Heart right ventricle (tissue), 16 donors: ENCODE measurements around the gene AP1S3. TPM values are rescaled to one million over a fixed set of nuclear protein-coding genes. Genes with fewer than 3 reads are reported as not detected.
"Not testable (repeated sequence)": the region's sequence is repeated elsewhere in the genome, so short reads cannot be mapped to it uniquely, and the experiment has no call there.

Source experiments
- ATAC-seq, 8 donors: fragments of 200-7000 bp; cut with Tn5 transposase; one replicate each; pipeline ENCODE4 v1.9.1; 2020; ENCODE audit warnings: mild to moderate bottlenecking in 8 of 8, moderate library complexity in 8 of 8, moderate number of reproducible peaks in 1 of 8
- DNase-seq, 2 donors: peaks; one replicate each; pipeline ENCODE4 v3.0.0-alpha.2; 2020
- H3K27ac ChIP-seq, 10 donors: fragments of 200-600 bp; sonication (generic) in 2 of 10; one replicate each; pipeline versions ENCODE4 v1.5.0 to v1.8.0; 2020 to 2022; ENCODE audit warnings: mild to moderate bottlenecking in 3 of 10
- H3K27me3 ChIP-seq, 7 donors: fragments of 200-600 bp; one replicate each; pipeline ENCODE4 v1.8.0; 2021 to 2022; ENCODE audit warnings: mild to moderate bottlenecking in 2 of 7
- H3K36me3 ChIP-seq, 9 donors: fragments of 200-600 bp; sonication (generic) in 1 of 9; one replicate each; pipeline versions ENCODE4 v1.5.0 to v1.8.0; 2020 to 2022; ENCODE audit warnings: mild to moderate bottlenecking in 2 of 9
- H3K4me1 ChIP-seq, 9 donors: fragments of 200-600 bp; sonication (generic) in 1 of 9; one replicate each; pipeline versions ENCODE4 v1.5.0 to v1.8.0; 2020 to 2022; ENCODE audit warnings: mild to moderate bottlenecking in 4 of 9
- H3K4me3 ChIP-seq, 10 donors: fragments of 200-600 bp; sonication (generic) in 2 of 10; one replicate each; pipeline versions ENCODE4 v1.5.0 to v1.8.0; 2020 to 2022; ENCODE audit warnings: mild to moderate bottlenecking in 7 of 10, moderate library complexity in 2 of 10
- H3K9me3 ChIP-seq, 11 donors: fragments of 200-600 bp in 10 of 11; sonication (generic) in 2 of 11; one replicate each; pipeline versions ENCODE4 v1.5.0 to v1.8.0; 2013 to 2022; ENCODE audit warnings: mild to moderate bottlenecking in 2 of 11, control low read depth in 1 of 11, moderate library complexity in 1 of 11
- CTCF ChIP-seq, 9 donors: fragments of 200-600 bp; sonication (generic) in 2 of 9; IDR thresholded peaks; one replicate each; pipeline versions ENCODE4 v1.5.0 to v1.8.0; 2021 to 2022; ENCODE audit warnings: antibody characterized with exemption in 9 of 9, mild to moderate bottlenecking in 5 of 9, moderate library complexity in 1 of 9
- WGBS, 2 donors: extraction: QIAGEN DNeasy Blood & Tissue Kit; methylation state at CpG; one replicate each; pipeline ENCODE4 v1.1.7; 2013; ENCODE audit warnings: inconsistent platforms in 1 of 2; 5-methylcytosine and 5-hydroxymethylcytosine counted together
- intact Hi-C, 10 donors: fragments of 100-400 bp; cut with DNase I; formaldehyde crosslinking; loops; one replicate each; pipeline versions ENCODE4 v1.11.1 to v1.14.2; 2022
- polyA plus RNA-seq, 2 donors: library from polyadenylated mRNA; stranded (reverse); fragments of 200-250 nt; gene quantifications; one replicate each; pipeline ENCODE4 v1.2.3, GENCODE V29; 2013
- total RNA-seq, 10 donors: library from RNA; stranded (reverse); fragmentation: NEBNext Ultra II Directional in 3 of 10; extraction: Animal tissue kit (Norgen Biotek cat#: 25700) in 3 of 10; gene quantifications; one replicate each; pipeline versions ENCODE4 v1.2.1 to v1.2.4, GENCODE V29; 2021 to 2023
- donor health status: Arrhythmogenic right ventricular cardiomyopathy.
- donor health status: ischemic (EF 13 %, LVEDD 7.1; RV severe dilation, severe dysfunction).
- donor health status: healthy with polysubstance abuse.
- donor health status: DM: no; HTN: yes; CAD: no.
- donor health status: DM: no; HTN: no; CAD: no.
- donor health status: ischemic (EF 25% LVEDD 6.9; RV normal size, moderate dysfunction).
- donor health status: ischemic (EF 25% LVEDD 5.7; RV mildly dilated, moderate dysfunction).
- donor health status: healthy.
- donor health status: DM: yes; HTN: yes; CAD: no.
- donor health status: Ischemic cardiomyopathy.
- donor health status: ischemic (EF 35%, LVEDD 5.7; RV mildly dilated, moderate dysfunction).
- donor health status: nonischemic (EF 11% LVEDD 7.7; RV severe dilation, severe dysfunction).
- donor health status: DM: yes; HTN: yes; CAD: no.
- donor health status: PGD.
- donor health status: ischemic (EF 29% LVEDD 5.4; RV normal size, mild dysfunction).
- donor health status: nonischemic (EF 23%, LVEDD 6.1; RV moderate dilation, normal function).

Gene AP1S3
- total and polyA plus RNA-seq, 12 donors = 0.12 to 0.85 (median 0.37) TPM; not detected in 4

- TF ChIP-seq CTCF (IDR thresholded peaks at IDR 0.05) = no peak
- Histone ChIP-seq H3K9me3 (peaks cover 0 to 22% (median 0%) of the 10 kb centered on the region in 11 donors), H3K36me3 (no peaks in the 10 kb centered on the region), H3K4me3 (no peak overlapping the region), H3K4me1 (no peaks in the 10 kb centered on the region), H3K27ac (no peak overlapping the region), H3K27me3 (no peaks in the 10 kb centered on the region)
- DNase-seq = no peak
- ATAC-seq = no peak
- intact Hi-C loops = no loop called here
These were observed 48.6 kb downstream of the AP1S3 start for GRCh38 chr2:223788826-223789225.

- intact Hi-C loops, ATAC-seq, H3K27ac ChIP-seq, H3K36me3 ChIP-seq, H3K4me3 ChIP-seq, DNase-seq, H3K27me3 ChIP-seq, H3K4me1 ChIP-seq: not testable (repeated sequence)
- WGBS, 2 donors = 96% methylated on average over 10 of the region's 10 CpGs
- H3K9me3 ChIP-seq = peaks cover 0 to 18% (median 0%) of the 10 kb centered on the region in 11 donors
These were observed 49.3 kb downstream of the AP1S3 start for GRCh38 chr2:223788106-223788505.

- Histone ChIP-seq H3K9me3 (peaks cover 0 to 11% (median 0%) of the 10 kb centered on the region in 11 donors), H3K27me3 (no peaks in the 10 kb centered on the region), H3K36me3 (no peaks in the 10 kb centered on the region), H3K4me1 (no peaks in the 10 kb centered on the region), H3K4me3 (no peak overlapping the region), H3K27ac (no peak overlapping the region)
- intact Hi-C loops = no loop called here
- WGBS, 2 donors = 92 to 94% methylated on average over 2 of the region's 2 CpGs
- DNase-seq = no peak
- no peak for ATAC-seq
- TF ChIP-seq CTCF (IDR thresholded peaks at IDR 0.05) = no peak
These were observed 50.0 kb downstream of the AP1S3 start for GRCh38 chr2:223787358-223787757.

- Histone ChIP-seq H3K27me3 (no peaks in the 10 kb centered on the region), H3K36me3 (no peaks in the 10 kb centered on the region), H3K9me3 (peaks cover 0 to 7% (median 0%) of the 10 kb centered on the region in 11 donors), H3K27ac (no peak overlapping the region), H3K4me3 (no peak overlapping the region), H3K4me1 (no peaks in the 10 kb centered on the region)
- intact Hi-C loops = no loop called here
- TF ChIP-seq CTCF (IDR thresholded peaks at IDR 0.05) = no peak
- no peak for DNase-seq
- ATAC-seq = no peak
- 91 to 96% methylated on average over 4 of the region's 4 CpGs for WGBS, 2 donors
These were observed 50.4 kb downstream of the AP1S3 start for GRCh38 chr2:223786943-223787342.

GRCh38 chr2:223786236-223786635 is 51.1 kb downstream of the AP1S3 start:
- no peaks in the 10 kb centered on the region for H3K36me3 ChIP-seq
- DNase-seq (no peak), ATAC-seq (no peak)
- no peaks in the 10 kb centered on the region for H3K9me3 ChIP-seq
- TF ChIP-seq CTCF (IDR thresholded peaks at IDR 0.05) = no peak
- no peak overlapping the region for H3K27ac ChIP-seq
- WGBS, 2 donors = 92 to 93% methylated on average over 5 of the region's 5 CpGs
- no peaks in the 10 kb centered on the region for H3K4me1 ChIP-seq
- no peaks in the 10 kb centered on the region for H3K27me3 ChIP-seq
- no peak overlapping the region for H3K4me3 ChIP-seq
- intact Hi-C loops = no loop called here
